SK-N-SH (cell line): ENCODE data around the gene SH3BP4. TPM values are rescaled to one million over a fixed set of nuclear protein-coding genes. Genes with fewer than 3 reads are reported as not detected.
"Not testable (repeated sequence)": the region's sequence is repeated elsewhere in the genome, so short reads cannot be mapped to it uniquely, and the experiment has no call there.

Source experiments
- CTCF ChIA-PET: fragments of 300-600, 350-600 bp; formaldehyde crosslinking; extraction: SDS; loops from one replicate; lab custom pipeline; 2021; lab: Yijun Ruan, JAX
- POLR2A ChIA-PET: fragments of 350-600 bp; sonication (Branson Sonifier 250); formaldehyde crosslinking; extraction: SDS; loops from one replicate; lab custom pipeline; 2020; ENCODE audit warnings: antibody characterized with exemption, inconsistent platforms; lab: Yijun Ruan, JAX
- DNase-seq: peaks from one replicate; pipeline ENCODE4 v3.0.0; 2012
- H2AFZ ChIP-seq: fragments of 200-600 bp; sonication (generic); 2 replicates; pipeline ENCODE4 v1.8.1; 2016; ENCODE audit warnings: antibody characterized with exemption, mild to moderate bottlenecking, low read depth
- H3F3A ChIP-seq: fragments of 200-600 bp; sonication (generic); replicated peaks from 2 replicates; pipeline ENCODE3; 2016; ENCODE audit warnings: antibody characterized with exemption, mild to moderate bottlenecking; ENCODE audit not compliant: insufficient read depth
- H3K27ac ChIP-seq, 2 experiments: fragments of 200-500 bp in 1 of 2; fragments of 200-600 bp in 1 of 2; sonication (Bioruptor generic) in 1 of 2; sonication (generic), shearing (Covaris generic) in 1 of 2; 2 replicates each; pipeline versions ENCODE4 v1.5.1 to v1.6.1; 2014 to 2016; ENCODE audit warnings: low read depth in 2 of 2, inconsistent platforms in 1 of 2, low read length in 1 of 2, mild to moderate bottlenecking in 1 of 2, mixed read lengths in 1 of 2
- H3K27me3 ChIP-seq: fragments of 200-600 bp; sonication (generic), shearing (Covaris generic); 2 replicates; pipeline ENCODE4 v1.6.1; 2016; ENCODE audit warnings: mixed run types; ENCODE audit not compliant: insufficient read depth
- H3K36me3 ChIP-seq, 2 experiments: fragments of 200-500 bp in 1 of 2; fragments of 200-600 bp in 1 of 2; sonication (Bioruptor generic) in 1 of 2; sonication (generic) in 1 of 2; replicated peaks in 1 of 2; 2 replicates each; pipeline versions ENCODE3 to v1.5.1; 2014 to 2016; ENCODE audit warnings: low read length in 1 of 2, mild to moderate bottlenecking in 1 of 2; ENCODE audit not compliant: insufficient read depth in 2 of 2, control insufficient read depth in 1 of 2
- H3K4me1 ChIP-seq, 2 experiments: fragments of 200-500 bp in 1 of 2; fragments of 200-600 bp in 1 of 2; sonication (Bioruptor generic) in 1 of 2; sonication (generic), shearing (Covaris generic) in 1 of 2; 2 replicates each; pipeline versions ENCODE4 v1.5.1 to v1.6.1; 2014 to 2016; ENCODE audit warnings: low read depth in 1 of 2, low read length in 1 of 2, mixed run types in 1 of 2; ENCODE audit not compliant: insufficient read depth in 2 of 2, control insufficient read depth in 1 of 2
- H3K4me2 ChIP-seq: fragments of 200-600 bp; sonication (generic), shearing (Covaris generic); 2 replicates; pipeline ENCODE4 v1.6.1; 2017; ENCODE audit warnings: mixed run types
- H3K4me3 ChIP-seq, 2 experiments: fragments of 200-500 bp in 1 of 2; fragments of 200-600 bp in 1 of 2; sonication (Bioruptor generic) in 1 of 2; sonication (generic), shearing (Covaris generic) in 1 of 2; 2 replicates each; pipeline versions ENCODE4 v1.5.1 to v1.8.1; 2014 to 2016; ENCODE audit warnings: low read depth in 2 of 2, inconsistent platforms in 1 of 2, low read length in 1 of 2, mild to moderate bottlenecking in 1 of 2, mixed read lengths in 1 of 2, moderate library complexity in 1 of 2
- H3K79me2 ChIP-seq: fragments of 200-600 bp; sonication (generic); 2 replicates; pipeline ENCODE4 v1.8.1; 2017; ENCODE audit warnings: mild to moderate bottlenecking; ENCODE audit not compliant: insufficient read depth
- H3K9ac ChIP-seq: fragments of 200-600 bp; sonication (generic); 2 replicates; pipeline ENCODE4 v1.6.1; 2017; ENCODE audit warnings: mixed run types
- H3K9me2 ChIP-seq: fragments of 200-600 bp; sonication (generic); 2 replicates; pipeline ENCODE4 v1.6.1; 2017; ENCODE audit warnings: mixed run types
- H3K9me3 ChIP-seq: fragments of 200-600 bp; sonication (generic); 2 replicates; pipeline ENCODE4 v1.6.1; 2017; ENCODE audit warnings: mixed run types, mild to moderate bottlenecking, moderate library complexity
- H4K20me1 ChIP-seq: fragments of 200-600 bp; sonication (generic); 2 replicates; pipeline ENCODE4 v1.6.1; 2017; ENCODE audit warnings: mild to moderate bottlenecking, mixed run types; ENCODE audit not compliant: insufficient read depth
- CTCF ChIP-seq: fragments of 200-600 bp; sonication (generic); IDR thresholded peaks from 2 replicates; pipeline ENCODE4 v1.6.1; 2017; ENCODE audit warnings: antibody characterized with exemption, mild to moderate bottlenecking, moderate library complexity
- ELF1 ChIP-seq: IDR thresholded peaks from 2 replicates; pipeline ENCODE4 v1.4.0; 2012
- FOSL2 ChIP-seq: IDR thresholded peaks from 2 replicates; pipeline ENCODE4 v1.4.0; 2012; ENCODE audit warnings: low read depth, mild to moderate bottlenecking, moderate library complexity, borderline replicate concordance
- FOXM1 ChIP-seq: IDR thresholded peaks from 2 replicates; pipeline ENCODE4 v1.4.0; 2012; ENCODE audit warnings: low read depth, mild to moderate bottlenecking
- GATA2 ChIP-seq: sonication (generic); formaldehyde crosslinking; IDR thresholded peaks from 2 replicates; pipeline ENCODE4 v1.5.0; 2020; ENCODE audit warnings: mild to moderate bottlenecking, missing genetic modification reagents
- NRF1 ChIP-seq: IDR thresholded peaks from 2 replicates; pipeline ENCODE4 v1.6.1; 2012; ENCODE audit warnings: low read depth, mild to moderate bottlenecking, low read length
- POLR2AphosphoS5 ChIP-seq: IDR thresholded peaks from 2 replicates; pipeline ENCODE4 v1.6.1; 2012; ENCODE audit warnings: low read depth, low read length
- RAD21 ChIP-seq: IDR thresholded peaks from 2 replicates; pipeline ENCODE4 v1.6.1; 2012; ENCODE audit warnings: mild to moderate bottlenecking, low read length
- REST ChIP-seq: IDR thresholded peaks from 2 replicates; pipeline ENCODE4 v1.6.1; 2012; ENCODE audit warnings: mild to moderate bottlenecking, low read depth, low read length, moderate library complexity
- RFX5 ChIP-seq: IDR thresholded peaks from 2 replicates; pipeline ENCODE4 v1.6.1; 2012; ENCODE audit warnings: mild to moderate bottlenecking, improper control_type of control experiment, low read length
- RXRA ChIP-seq: IDR thresholded peaks from 2 replicates; pipeline ENCODE4 v1.4.0; 2012; ENCODE audit warnings: low read depth, mild to moderate bottlenecking, borderline replicate concordance
- TCF12 ChIP-seq: IDR thresholded peaks from 2 replicates; pipeline ENCODE4 v1.4.0; 2012
- USF2 ChIP-seq: fragments of 150-350 bp; IDR thresholded peaks from 2 replicates; pipeline ENCODE4 v1.6.1; 2017; ENCODE audit warnings: antibody characterized with exemption, low read length, low read depth, borderline replicate concordance
- YY1 ChIP-seq: IDR thresholded peaks from 2 replicates; pipeline ENCODE4 v1.4.0; 2012; ENCODE audit warnings: low read depth, mild to moderate bottlenecking
- WGBS: methylation state at CpG from one replicate; pipeline ENCODE4 v1.1.6; 2017; ENCODE audit warnings: low lambda C conversion rate; 5-methylcytosine and 5-hydroxymethylcytosine counted together
- polyA plus RNA-seq, 3 experiments: library from polyadenylated mRNA; depleted of rRNA; stranded (reverse); fragments of >200 nt; gene quantifications; 2 replicates each; pipeline ENCODE4 v1.2.3, GENCODE V29; 2012

The SH3BP4 gene
- polyA plus RNA-seq, 1 of the 3 experiments (the other 2 are of a cell fraction): 27.7 TPM

- TF ChIP-seq USF2 (no peak), REST (no peak), YY1 (no peak), GATA2 (CRISPR knock-in tag) (no peak), POLR2AphosphoS5 (no peak), RAD21 (no peak), RXRA (no peak), TCF12 (no peak), ELF1 (no peak), FOSL2 (no peak), RFX5 (no peak), NRF1 (no peak), CTCF (no peak), FOXM1 (no peak)
- no peak overlapping the region for H3K9ac ChIP-seq
- H3K79me2 ChIP-seq: peaks cover 7% of the 10 kb centered on the region; the same call in 1 of the 2 replicates
- H3K4me3 ChIP-seq: no peak overlapping the region
- DNase-seq: no peak
- WGBS: 96% methylated on average over 6 of the region's 6 CpGs
- no peaks in the 10 kb centered on the region for H3K27me3 ChIP-seq
- H3K4me1 ChIP-seq: peaks cover 0 to 6% of the 10 kb centered on the region in 2 experiments; a peak in 1 of 4 replicates
- ChIA-PET POLR2A (no interaction called here), CTCF (interaction anchor here (0.6 to 2.2 kb wide), 5 partner anchors 41 to 213 kb away, joined by 3 to 6 read pairs (median 4); no protein-coding TSS in a partner anchor)
- H2AFZ ChIP-seq: no peak overlapping the region
- no peaks in the 10 kb centered on the region for H4K20me1 ChIP-seq
- H3K27ac ChIP-seq: no peak overlapping the region
- no peak overlapping the region for H3K4me2 ChIP-seq
- H3K9me2 ChIP-seq: no peaks in the 10 kb centered on the region
- H3F3A ChIP-seq: peaks cover 3% of the 10 kb centered on the region
- H3K9me3 ChIP-seq: no peaks in the 10 kb centered on the region
- peaks cover 34 to 49% of the 10 kb centered on the region in 2 experiments for H3K36me3 ChIP-seq
Observed at GRCh38 chr2:235056768-235057167, 105.0 kb downstream of the SH3BP4 start.

DNA sequence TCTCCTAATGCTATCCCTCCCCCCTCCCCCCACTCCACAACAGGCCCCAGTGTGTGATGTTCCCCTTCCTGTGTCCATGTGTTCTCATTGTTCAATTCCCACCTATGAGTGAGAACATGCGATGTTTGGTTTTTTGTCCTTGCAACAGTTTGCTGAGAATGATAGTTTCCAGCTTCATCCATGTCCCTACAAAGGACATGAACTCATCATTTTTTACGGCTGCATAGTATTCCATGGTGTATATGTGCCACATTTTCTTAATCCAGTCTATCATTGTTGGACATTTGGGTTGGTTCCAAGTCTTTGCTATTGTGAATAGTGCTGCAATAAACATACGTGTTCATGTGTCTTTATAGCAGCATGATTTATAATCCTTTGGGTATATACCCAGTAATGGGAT lies 105.8 kb downstream of the SH3BP4 start:
- H4K20me1 ChIP-seq, H3K4me3 ChIP-seq, H3K4me1 ChIP-seq, H3K9me3 ChIP-seq, DNase-seq, H3K27ac ChIP-seq, H3K4me2 ChIP-seq, POLR2A ChIA-PET, H3K9me2 ChIP-seq, CTCF ChIA-PET, H2AFZ ChIP-seq, H3K9ac ChIP-seq, H3K27me3 ChIP-seq, H3K79me2 ChIP-seq, H3F3A ChIP-seq: not testable (repeated sequence)
- peaks cover 28 to 42% of the 10 kb centered on the region in 2 experiments for H3K36me3 ChIP-seq
- 77% methylated on average over 2 of the region's 3 CpGs for WGBS
